Astrocyte of the spinal cord (primary cell): ENCODE data around the gene PSMC3IP.
"Not testable (repeated sequence)": the region's sequence is repeated elsewhere in the genome, so short reads cannot be mapped to it uniquely, and the experiment has no call there.

Experiments used
- DNase-seq: peaks from one replicate; pipeline ENCODE4 v3.0.0; 2011; ENCODE audit warnings: low read depth, low spot score
- H3K4me3 ChIP-seq: 2 replicates; pipeline ENCODE4 v1.5.1; 2011; ENCODE audit warnings: low read depth, mild to moderate bottlenecking, low read length, moderate library complexity
- CTCF ChIP-seq: IDR thresholded peaks from 2 replicates; pipeline ENCODE4 v1.5.1; 2012; ENCODE audit warnings: low read depth, mild to moderate bottlenecking, low read length, inconsistent platforms
- in situ Hi-C: cut with HindIII; loops from 2 replicates; pipeline ENCODE4 v1.10.0; 2017; ENCODE audit warnings: low sequenced_read_pairs

The PSMC3IP gene

GRCh38 chr17:42613699-42614295, 36.3 kb upstream of the PSMC3IP start:
- TF ChIP-seq CTCF: no peak
- in situ Hi-C loops: no loop called here
- no peak for DNase-seq
- no peak overlapping the region for H3K4me3 ChIP-seq

GRCh38 chr17:42612013-42612412, 34.5 kb upstream of the PSMC3IP start:
- TF ChIP-seq CTCF: no peak
- in situ Hi-C loops: no loop called here
- no peak for DNase-seq
- H3K4me3 ChIP-seq: no peak overlapping the region

GRCh38 chr17:42609814-42610801, 32.6 kb upstream of the PSMC3IP start:
- H3K4me3 ChIP-seq: peak overlapping the region; percentile 77
- in situ Hi-C loops, DNase-seq: not testable (repeated sequence)

GRCh38 chr17:42609182-42609813, 31.8 kb upstream of the PSMC3IP start, which contains the start of the genes RETREG3 and TUBG1:
Gene RETREG3, minus strand, starts transcription at chr17:42609374. Its CDS starts 50 bp downstream, at chr17:42609324.
Gene TUBG1, plus strand, starts transcription at chr17:42609683. Its CDS starts 55 bp downstream, at chr17:42609738.
- peak; percentile 61 for TF ChIP-seq CTCF
- DNase-seq: peak; percentile 100
- in situ Hi-C loops: no loop called here
- peak within 1 kb of the TSS; percentile 93 for H3K4me3 ChIP-seq

- in situ Hi-C loops: no loop called here
- peak; percentile 12 for DNase-seq
- H3K4me3 ChIP-seq: peak overlapping the region; percentile 93
- TF ChIP-seq CTCF: no peak
These were observed 31.0 kb upstream of the PSMC3IP start for GRCh38 chr17:42608305-42609181.

- in situ Hi-C loops: no loop called here
- TF ChIP-seq CTCF: no peak
These were observed 30.2 kb upstream of the PSMC3IP start for GRCh38 chr17:42607769-42608168.

More at GRCh38 chr17:42607769-42608168, 30.2 kb upstream of the PSMC3IP start:
- DNase-seq: no peak
- H3K4me3 ChIP-seq: peak overlapping the region; percentile 93
